ENCODE results near the gene TUBA1C. TPM values are rescaled to one million over a fixed set of nuclear protein-coding genes. Genes with fewer than 3 reads are reported as not detected.

TUBA1C gene
- polyA plus RNA-seq, 1 experiment, result 947 TPM

DNA sequence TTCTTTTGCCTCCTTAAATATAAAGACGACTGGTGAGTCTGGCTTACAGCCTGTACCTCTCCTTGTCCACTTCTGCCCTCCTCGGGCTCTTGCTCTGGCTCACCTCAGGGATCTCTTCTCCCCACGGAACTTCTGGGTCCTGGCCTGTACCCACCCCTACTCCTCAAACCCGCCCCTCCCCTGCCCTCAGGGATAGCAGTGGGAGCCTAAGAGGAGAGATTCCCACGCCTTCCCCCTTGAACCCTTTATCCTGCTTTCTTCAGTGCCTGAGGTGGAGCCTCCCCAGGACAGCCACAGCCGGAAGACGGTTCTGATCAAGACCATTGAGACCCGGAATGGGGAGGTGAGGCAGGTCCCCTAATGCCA is 32.8 kb downstream of the TUBA1C start:
- TF ChIP-seq, protein P1, sequence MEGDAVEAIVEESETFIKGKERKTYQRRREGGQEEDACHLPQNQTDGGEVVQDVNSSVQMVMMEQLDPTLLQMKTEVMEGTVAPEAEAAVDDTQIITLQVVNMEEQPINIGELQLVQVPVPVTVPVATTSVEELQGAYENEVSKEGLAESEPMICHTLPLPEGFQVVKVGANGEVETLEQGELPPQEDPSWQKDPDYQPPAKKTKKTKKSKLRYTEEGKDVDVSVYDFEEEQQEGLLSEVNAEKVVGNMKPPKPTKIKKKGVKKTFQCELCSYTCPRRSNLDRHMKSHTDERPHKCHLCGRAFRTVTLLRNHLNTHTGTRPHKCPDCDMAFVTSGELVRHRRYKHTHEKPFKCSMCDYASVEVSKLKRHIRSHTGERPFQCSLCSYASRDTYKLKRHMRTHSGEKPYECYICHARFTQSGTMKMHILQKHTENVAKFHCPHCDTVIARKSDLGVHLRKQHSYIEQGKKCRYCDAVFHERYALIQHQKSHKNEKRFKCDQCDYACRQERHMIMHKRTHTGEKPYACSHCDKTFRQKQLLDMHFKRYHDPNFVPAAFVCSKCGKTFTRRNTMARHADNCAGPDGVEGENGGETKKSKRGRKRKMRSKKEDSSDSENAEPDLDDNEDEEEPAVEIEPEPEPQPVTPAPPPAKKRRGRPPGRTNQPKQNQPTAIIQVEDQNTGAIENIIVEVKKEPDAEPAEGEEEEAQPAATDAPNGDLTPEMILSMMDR (IDR thresholded peaks at IDR 0.05; ENCODE audit: low read depth, low read length), result no peak
- Histone ChIP-seq H3K27ac (ENCODE audit: low read depth, low read length) (no peak overlapping the region), H3K4me3 (ENCODE audit: low read depth, low read length) (no peak overlapping the region), H3K27me3 (ENCODE audit: control insufficient read depth, insufficient read depth, low read length) (peaks cover 56% of the 10 kb centered on the region), H3K9me3 (ENCODE audit: control insufficient read depth, insufficient read depth, low read length) (no peaks in the 10 kb centered on the region; the same call in 1 of the 2 replicates)
- no peak for DNase-seq (ENCODE audit: low read depth, low spot score)
- ChIA-PET CTCF (interaction anchor here (0.7 to 1.2 kb wide), 4 partner anchors 9 to 217 kb away, joined by 3 to 7 read pairs (median 5); partner anchors contain the start of gene TROAP), POLR2A (no interaction called here)

DNA sequence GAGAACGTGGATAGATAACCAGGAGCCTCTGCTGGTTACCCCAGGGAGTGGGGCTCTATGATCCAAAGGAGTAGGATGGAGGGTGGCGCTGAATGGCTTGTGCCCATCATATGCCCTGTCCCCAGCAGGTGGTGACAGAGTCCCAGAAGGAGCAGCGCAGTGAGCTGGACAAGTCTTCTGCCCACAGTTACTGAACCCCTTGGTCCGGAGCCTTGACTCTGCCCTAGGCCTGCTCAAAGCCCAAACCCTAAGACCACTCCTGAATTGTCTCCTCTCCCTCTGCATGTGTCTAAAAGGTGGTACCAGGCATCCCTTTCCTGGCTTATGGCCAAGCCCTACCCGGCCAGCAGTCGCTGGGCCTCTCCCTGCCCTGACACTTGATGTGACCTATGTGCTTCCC is 33.3 kb downstream of the TUBA1C start:
- TF ChIP-seq, protein P1 (IDR thresholded peaks at IDR 0.05; ENCODE audit: low read depth, low read length), result no peak
- POLR2A ChIA-PET, result no interaction called here
- H3K27me3 ChIP-seq (ENCODE audit: control insufficient read depth, insufficient read depth, low read length), result peaks cover 56% of the 10 kb centered on the region
- no peak overlapping the region for H3K4me3 ChIP-seq (ENCODE audit: low read depth, low read length)
- no peaks in the 10 kb centered on the region; the same call in 1 of the 2 replicates for H3K9me3 ChIP-seq (ENCODE audit: control insufficient read depth, insufficient read depth, low read length)
- CTCF ChIA-PET, result interaction anchor here (1.0 kb wide), 1 partner anchor 44 kb away, joined by 7 read pairs; no protein-coding TSS in a partner anchor
- no peak for DNase-seq (ENCODE audit: low read depth, low spot score)
- H3K27ac ChIP-seq (ENCODE audit: low read depth, low read length), result no peak overlapping the region

DNA sequence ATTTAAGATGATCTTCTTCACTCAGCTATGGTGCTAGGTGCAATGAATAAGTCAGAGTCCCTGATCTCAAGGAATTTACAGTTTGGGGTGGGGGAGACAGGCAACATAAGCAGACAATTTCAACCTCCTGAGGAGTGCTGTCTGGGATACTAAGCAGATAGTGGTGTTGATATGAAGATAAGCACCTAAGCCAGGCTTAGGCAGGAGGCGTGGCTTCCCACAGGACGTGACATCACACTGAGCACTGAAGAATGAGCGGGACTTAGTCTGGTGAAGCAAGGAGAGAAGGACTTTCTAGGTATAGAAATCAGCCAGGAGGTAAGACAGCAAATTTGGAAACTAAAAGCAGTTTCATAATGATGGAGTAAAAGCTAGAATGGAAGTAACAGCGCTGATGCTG is 36.9 kb downstream of the TUBA1C start:
- peaks cover 35% of the 10 kb centered on the region for H3K27me3 ChIP-seq (ENCODE audit: control insufficient read depth, insufficient read depth, low read length)
- no peaks in the 10 kb centered on the region; the same call in 1 of the 2 replicates for H3K9me3 ChIP-seq (ENCODE audit: control insufficient read depth, insufficient read depth, low read length)
- CTCF ChIA-PET, result interaction anchor here (1.2 kb wide), 1 partner anchor 41 kb away, joined by 3 read pairs; no protein-coding TSS in a partner anchor
- H3K27ac ChIP-seq (ENCODE audit: low read depth, low read length), result no peak overlapping the region
- TF ChIP-seq, protein P1 (IDR thresholded peaks at IDR 0.05; ENCODE audit: low read depth, low read length), result no peak
- no peak overlapping the region for H3K4me3 ChIP-seq (ENCODE audit: low read depth, low read length)
- POLR2A ChIA-PET, result no interaction called here
- DNase-seq (ENCODE audit: low read depth, low spot score), result no peak

DNA sequence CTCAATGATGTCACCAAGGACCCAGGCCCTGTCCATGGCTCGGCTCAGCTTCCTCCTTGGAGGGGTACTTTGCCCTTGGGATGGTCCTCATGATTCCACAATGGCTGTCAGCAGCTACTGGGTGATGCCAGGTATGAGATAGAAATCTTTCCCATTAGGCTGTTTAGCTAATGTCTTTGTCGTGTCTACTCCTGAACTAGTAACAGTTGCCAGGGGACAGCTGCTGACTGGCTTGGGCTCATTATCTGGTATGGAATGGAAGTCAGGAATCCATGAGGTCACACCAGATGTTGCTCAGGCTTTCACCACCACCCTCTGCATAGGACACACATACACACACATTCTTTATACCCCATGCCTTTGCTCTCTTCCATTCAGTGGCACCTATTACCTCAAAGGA is 39.3 kb downstream of the TUBA1C start:
- Histone ChIP-seq H3K4me3 (ENCODE audit: low read depth, low read length) (no peak overlapping the region), H3K27ac (ENCODE audit: low read depth, low read length) (no peak overlapping the region), H3K9me3 (ENCODE audit: control insufficient read depth, insufficient read depth, low read length) (no peaks in the 10 kb centered on the region), H3K27me3 (ENCODE audit: control insufficient read depth, insufficient read depth, low read length) (peaks cover 24% of the 10 kb centered on the region)
- DNase-seq (ENCODE audit: low read depth, low spot score), result peak; percentile 11
- POLR2A ChIA-PET, result no interaction called here
- CTCF ChIA-PET, result interaction anchor here (0.6 to 1.4 kb wide), 4 partner anchors 9 to 206 kb away, joined by 3 to 6 read pairs (median 4); partner anchors contain the start of gene PRPH
- TF ChIP-seq, protein P1 (IDR thresholded peaks at IDR 0.05; ENCODE audit: low read depth, low read length), result no peak

DNA sequence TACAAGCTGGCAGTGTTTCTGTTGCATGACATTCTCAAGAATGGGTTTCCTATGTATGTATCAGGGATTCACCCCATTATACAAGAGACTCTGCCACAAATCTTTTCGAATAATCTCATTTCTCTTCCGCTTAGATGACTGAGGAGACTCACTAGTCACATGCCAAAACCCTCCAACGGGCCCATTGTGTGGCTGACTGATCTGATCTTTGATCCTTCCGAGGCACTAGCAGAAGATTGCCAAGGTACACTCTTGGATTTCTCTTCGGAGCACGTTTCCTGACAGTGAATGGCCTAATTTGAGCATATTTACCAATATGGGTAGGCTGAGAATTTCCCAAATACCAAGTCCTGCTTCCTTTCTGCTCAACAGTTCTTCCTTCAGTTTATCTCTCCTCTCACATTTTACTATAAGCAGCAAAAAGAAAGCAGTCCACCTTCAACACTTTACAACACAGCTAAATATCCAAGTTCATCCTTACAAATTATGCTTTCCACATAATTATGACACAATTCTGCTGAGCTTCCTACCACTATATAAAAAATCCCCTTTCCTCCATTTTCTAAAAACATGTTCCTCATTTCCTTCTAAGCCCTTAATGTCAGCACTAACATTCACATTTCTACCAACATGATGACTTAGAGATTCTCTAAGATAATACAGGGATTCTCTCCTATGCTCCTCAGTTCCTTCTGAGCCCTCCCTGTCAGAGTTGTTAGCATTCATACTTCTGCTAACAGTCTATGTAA is 41.1 kb downstream of the TUBA1C start:
- no peak overlapping the region for H3K27ac ChIP-seq (ENCODE audit: low read depth, low read length)
- ChIA-PET POLR2A (no interaction called here), CTCF (interaction anchor here (0.8 kb wide), 1 partner anchor 42 kb away, joined by 3 read pairs; no protein-coding TSS in a partner anchor)
- H3K27me3 ChIP-seq (ENCODE audit: control insufficient read depth, insufficient read depth, low read length), result peaks cover 27% of the 10 kb centered on the region
- TF ChIP-seq, protein P1 (IDR thresholded peaks at IDR 0.05; ENCODE audit: low read depth, low read length), result no peak
- no peaks in the 10 kb centered on the region for H3K9me3 ChIP-seq (ENCODE audit: control insufficient read depth, insufficient read depth, low read length)
- H3K4me3 ChIP-seq (ENCODE audit: low read depth, low read length), result no peak overlapping the region
- no peak for DNase-seq (ENCODE audit: low read depth, low spot score)
